SK-N-SH (cell line): Measurements from ENCODE around the gene NRCAM. TPM values are rescaled to one million over a fixed set of nuclear protein-coding genes. Genes with fewer than 3 reads are reported as not detected.

Experiments
- CTCF ChIA-PET: fragments of 300-600, 350-600 bp; formaldehyde crosslinking; extraction: SDS; loops from one replicate; lab custom pipeline; 2021; lab: Yijun Ruan, JAX
- POLR2A ChIA-PET: fragments of 350-600 bp; sonication (Branson Sonifier 250); formaldehyde crosslinking; extraction: SDS; loops from one replicate; lab custom pipeline; 2020; ENCODE audit warnings: antibody characterized with exemption, inconsistent platforms; lab: Yijun Ruan, JAX
- DNase-seq: peaks from one replicate; pipeline ENCODE4 v3.0.0; 2012
- H2AFZ ChIP-seq: fragments of 200-600 bp; sonication (generic); 2 replicates; pipeline ENCODE4 v1.8.1; 2016; ENCODE audit warnings: antibody characterized with exemption, mild to moderate bottlenecking, low read depth
- H3F3A ChIP-seq: fragments of 200-600 bp; sonication (generic); replicated peaks from 2 replicates; pipeline ENCODE3; 2016; ENCODE audit warnings: antibody characterized with exemption, mild to moderate bottlenecking; ENCODE audit not compliant: insufficient read depth
- H3K27ac ChIP-seq, 2 experiments: fragments of 200-500 bp in 1 of 2; fragments of 200-600 bp in 1 of 2; sonication (Bioruptor generic) in 1 of 2; sonication (generic), shearing (Covaris generic) in 1 of 2; 2 replicates each; pipeline versions ENCODE4 v1.5.1 to v1.6.1; 2014 to 2016; ENCODE audit warnings: low read depth in 2 of 2, inconsistent platforms in 1 of 2, low read length in 1 of 2, mild to moderate bottlenecking in 1 of 2, mixed read lengths in 1 of 2
- H3K27me3 ChIP-seq: fragments of 200-600 bp; sonication (generic), shearing (Covaris generic); 2 replicates; pipeline ENCODE4 v1.6.1; 2016; ENCODE audit warnings: mixed run types; ENCODE audit not compliant: insufficient read depth
- H3K36me3 ChIP-seq, 2 experiments: fragments of 200-500 bp in 1 of 2; fragments of 200-600 bp in 1 of 2; sonication (Bioruptor generic) in 1 of 2; sonication (generic) in 1 of 2; replicated peaks in 1 of 2; 2 replicates each; pipeline versions ENCODE3 to v1.5.1; 2014 to 2016; ENCODE audit warnings: low read length in 1 of 2, mild to moderate bottlenecking in 1 of 2; ENCODE audit not compliant: insufficient read depth in 2 of 2, control insufficient read depth in 1 of 2
- H3K4me1 ChIP-seq, 2 experiments: fragments of 200-500 bp in 1 of 2; fragments of 200-600 bp in 1 of 2; sonication (Bioruptor generic) in 1 of 2; sonication (generic), shearing (Covaris generic) in 1 of 2; 2 replicates each; pipeline versions ENCODE4 v1.5.1 to v1.6.1; 2014 to 2016; ENCODE audit warnings: low read depth in 1 of 2, low read length in 1 of 2, mixed run types in 1 of 2; ENCODE audit not compliant: insufficient read depth in 2 of 2, control insufficient read depth in 1 of 2
- H3K4me2 ChIP-seq: fragments of 200-600 bp; sonication (generic), shearing (Covaris generic); 2 replicates; pipeline ENCODE4 v1.6.1; 2017; ENCODE audit warnings: mixed run types
- H3K4me3 ChIP-seq, 2 experiments: fragments of 200-500 bp in 1 of 2; fragments of 200-600 bp in 1 of 2; sonication (Bioruptor generic) in 1 of 2; sonication (generic), shearing (Covaris generic) in 1 of 2; 2 replicates each; pipeline versions ENCODE4 v1.5.1 to v1.8.1; 2014 to 2016; ENCODE audit warnings: low read depth in 2 of 2, inconsistent platforms in 1 of 2, low read length in 1 of 2, mild to moderate bottlenecking in 1 of 2, mixed read lengths in 1 of 2, moderate library complexity in 1 of 2
- H3K79me2 ChIP-seq: fragments of 200-600 bp; sonication (generic); 2 replicates; pipeline ENCODE4 v1.8.1; 2017; ENCODE audit warnings: mild to moderate bottlenecking; ENCODE audit not compliant: insufficient read depth
- H3K9ac ChIP-seq: fragments of 200-600 bp; sonication (generic); 2 replicates; pipeline ENCODE4 v1.6.1; 2017; ENCODE audit warnings: mixed run types
- H3K9me2 ChIP-seq: fragments of 200-600 bp; sonication (generic); 2 replicates; pipeline ENCODE4 v1.6.1; 2017; ENCODE audit warnings: mixed run types
- H3K9me3 ChIP-seq: fragments of 200-600 bp; sonication (generic); 2 replicates; pipeline ENCODE4 v1.6.1; 2017; ENCODE audit warnings: mixed run types, mild to moderate bottlenecking, moderate library complexity
- H4K20me1 ChIP-seq: fragments of 200-600 bp; sonication (generic); 2 replicates; pipeline ENCODE4 v1.6.1; 2017; ENCODE audit warnings: mild to moderate bottlenecking, mixed run types; ENCODE audit not compliant: insufficient read depth
- FOXM1 ChIP-seq: IDR thresholded peaks from 2 replicates; pipeline ENCODE4 v1.4.0; 2012; ENCODE audit warnings: low read depth, mild to moderate bottlenecking
- GABPA ChIP-seq: IDR thresholded peaks from 2 replicates; pipeline ENCODE4 v1.4.0; 2012; ENCODE audit warnings: low read depth, mild to moderate bottlenecking
- GATA2 ChIP-seq: sonication (generic); formaldehyde crosslinking; IDR thresholded peaks from 2 replicates; pipeline ENCODE4 v1.5.0; 2020; ENCODE audit warnings: mild to moderate bottlenecking, missing genetic modification reagents
- NRF1 ChIP-seq: IDR thresholded peaks from 2 replicates; pipeline ENCODE4 v1.6.1; 2012; ENCODE audit warnings: low read depth, mild to moderate bottlenecking, low read length
- RAD21 ChIP-seq: IDR thresholded peaks from 2 replicates; pipeline ENCODE4 v1.6.1; 2012; ENCODE audit warnings: mild to moderate bottlenecking, low read length
- RCOR1 ChIP-seq: fragments of 150-350 bp; IDR thresholded peaks from 2 replicates; pipeline ENCODE4 v1.6.1; 2017; ENCODE audit warnings: antibody characterized with exemption, low read length
- RFX5 ChIP-seq: IDR thresholded peaks from 2 replicates; pipeline ENCODE4 v1.6.1; 2012; ENCODE audit warnings: mild to moderate bottlenecking, improper control_type of control experiment, low read length
- SIN3A ChIP-seq: IDR thresholded peaks from 2 replicates; pipeline ENCODE4 v1.6.1; 2012; ENCODE audit warnings: low read depth, mild to moderate bottlenecking, low read length, moderate library complexity, borderline replicate concordance
- SMC3 ChIP-seq: IDR thresholded peaks from 2 replicates; pipeline ENCODE4 v1.6.1; 2012; ENCODE audit warnings: low read depth, low read length, improper control_type of control experiment
- TAF1 ChIP-seq: IDR thresholded peaks from 2 replicates; pipeline ENCODE4 v1.6.1; 2012; ENCODE audit warnings: low read depth, mild to moderate bottlenecking, low read length, moderate library complexity, borderline replicate concordance
- TEAD4 ChIP-seq: IDR thresholded peaks from 2 replicates; pipeline ENCODE4 v1.4.0; 2012; ENCODE audit warnings: mild to moderate bottlenecking, borderline replicate concordance; ENCODE audit not compliant: insufficient read depth
- ZBTB33 ChIP-seq: IDR thresholded peaks from 2 replicates; pipeline ENCODE4 v1.4.0; 2012; ENCODE audit warnings: low read depth, borderline replicate concordance
- WGBS: methylation state at CpG from one replicate; pipeline ENCODE4 v1.1.6; 2017; ENCODE audit warnings: low lambda C conversion rate; 5-methylcytosine and 5-hydroxymethylcytosine counted together
- polyA plus RNA-seq, 3 experiments: library from polyadenylated mRNA; depleted of rRNA; stranded (reverse); fragments of >200 nt; gene quantifications; 2 replicates each; pipeline ENCODE4 v1.2.3, GENCODE V29; 2012

NRCAM gene
- polyA plus RNA-seq, 1 of the 3 experiments (the other 2 are of a cell fraction), result 1.1 TPM

GRCh38 chr7:108257954-108258353 lies 198.3 kb downstream of the NRCAM start (continued):
- no peak for TF ChIP-seq ZBTB33
- TF ChIP-seq, all 33 proteins: peak for 0

- Histone ChIP-seq H4K20me1 (no peaks in the 10 kb centered on the region), H3K36me3 (no peaks in the 10 kb centered on the region), H3K9me2 (no peaks in the 10 kb centered on the region), H3K4me1 (peaks cover 0 to 22% of the 10 kb centered on the region in 2 experiments; a peak in 2 of 4 replicates), H3K79me2 (no peaks in the 10 kb centered on the region), H3K27me3 (no peaks in the 10 kb centered on the region), H3K4me3 (no peak overlapping the region), H3F3A (no peaks in the 10 kb centered on the region), H3K9ac (no peak overlapping the region), H3K9me3 (no peaks in the 10 kb centered on the region), H2AFZ (no peak overlapping the region), H3K27ac (no peak overlapping the region), H3K4me2 (no peak overlapping the region)
- ChIA-PET CTCF (interaction anchor here (0.7 kb wide), 1 partner anchor 9 kb away, joined by 3 read pairs; no protein-coding TSS in a partner anchor), POLR2A (no interaction called here)
- no peak for DNase-seq
- 87% methylated on average over 2 of the region's 2 CpGs for WGBS
- TF ChIP-seq RAD21 (no peak), RFX5 (no peak), RCOR1 (no peak), GABPA (no peak), SIN3A (no peak), FOXM1 (no peak), TAF1 (no peak), SMC3 (no peak), TEAD4 (no peak)
- TF ChIP-seq, all 33 proteins: peak for 0
Observed at GRCh38 chr7:108254259-108254658, 202.0 kb downstream of the NRCAM start.

GRCh38 chr7:108253275-108254044 lies 202.8 kb downstream of the NRCAM start:
- no peaks in the 10 kb centered on the region for H3K27me3 ChIP-seq
- TF ChIP-seq RCOR1 (peak; percentile 63; the same call in 1 of the 2 replicates), NRF1 (no peak), GATA2 (CRISPR knock-in tag) (0 out of 2 replicates have a peak, but pooled peaks have one; percentile 21)
- TF ChIP-seq, all 33 proteins: peak for 2
- CTCF ChIA-PET, result interaction anchor here (0.7 to 2.2 kb wide), 6 partner anchors 10 to 244 kb away, joined by 3 to 12 read pairs (median 3); no protein-coding TSS in a partner anchor
- POLR2A ChIA-PET, result interaction anchor here (0.8 to 1.1 kb wide), 2 partner anchors 10 to 203 kb away, joined by 3 to 4 read pairs; partner anchors contain the start of gene NRCAM
- DNase-seq, result no peak
- H3K36me3 ChIP-seq, result no peaks in the 10 kb centered on the region
- H3K79me2 ChIP-seq, result no peaks in the 10 kb centered on the region
- H4K20me1 ChIP-seq, result no peaks in the 10 kb centered on the region
- H2AFZ ChIP-seq, result no peak overlapping the region
- H3K4me2 ChIP-seq, result no peak overlapping the region
- no peaks in the 10 kb centered on the region for H3K9me2 ChIP-seq
- 42% methylated on average over 6 of the region's 6 CpGs for WGBS
- H3K9ac ChIP-seq, result no peak overlapping the region
- H3K4me1 ChIP-seq, result peaks cover 0 to 22% of the 10 kb centered on the region in 2 experiments; a peak in 2 of 4 replicates
- H3K27ac ChIP-seq, result peak overlapping the region in 1 of 2 experiments; percentile 55; a peak in 1 of 4 replicates
- H3K4me3 ChIP-seq, result no peak overlapping the region
- no peaks in the 10 kb centered on the region for H3K9me3 ChIP-seq
- H3F3A ChIP-seq, result no peaks in the 10 kb centered on the region
